ENCODE results near the gene MDGA2. TPM values are rescaled to one million over a fixed set of nuclear protein-coding genes. Genes with fewer than 3 reads are reported as not detected.

MDGA2 gene
- total RNA-seq, 1 experiment from 2014 or later = not detected

- Histone ChIP-seq H3K9me2 (ENCODE audit: insufficient read depth) (no peaks in the 10 kb centered on the region), H3K9ac (ENCODE audit: low read length) (no peak overlapping the region), H3K4me1 (ENCODE audit: control insufficient read depth in 1 of 2, insufficient read depth in 2 of 2, low read length in 2 of 2) (no peaks in the 10 kb centered on the region), H3K36me3 (ENCODE audit: control insufficient read depth in 1 of 2, insufficient read depth in 2 of 2, low read length in 2 of 2) (no peaks in the 10 kb centered on the region), H3K27ac (ENCODE audit: low read depth, low read length) (no peak overlapping the region), H3K4me2 (ENCODE audit: low read length) (no peak overlapping the region), H3K4me3 (replicated peaks in 1 of 2; ENCODE audit: low read depth in 1 of 2, low read length in 2 of 2) (no peak overlapping the region), H2AFZ (ENCODE audit: low read depth, low read length, poor library complexity, severe bottlenecking) (no peak overlapping the region), H3K9me3 (ENCODE audit: control insufficient read depth in 1 of 2, insufficient read depth in 1 of 2, low read depth in 1 of 2, low read length in 2 of 2) (no peaks in the 10 kb centered on the region), H3K79me2 (ENCODE audit: insufficient read depth, low read length) (no peaks in the 10 kb centered on the region), H4K20me1 (ENCODE audit: insufficient read depth) (no peaks in the 10 kb centered on the region), H3K27me3 (ENCODE audit: insufficient read depth, low read length) (no peaks in the 10 kb centered on the region)
- BruUV-seq (replicated peaks) = no TSS peak
- TF ChIP-seq ZFX (IDR thresholded peaks at IDR 0.05) (no peak), EZH2 (IDR thresholded peaks at IDR 0.05) (no peak), EGR1 (IDR thresholded peaks at IDR 0.05; ENCODE audit: low read depth) (no peak), POLR2AphosphoS5 (IDR thresholded peaks at IDR 0.05; ENCODE audit: low read depth, low read length) (no peak)
- TF ChIP-seq, protein P1, sequence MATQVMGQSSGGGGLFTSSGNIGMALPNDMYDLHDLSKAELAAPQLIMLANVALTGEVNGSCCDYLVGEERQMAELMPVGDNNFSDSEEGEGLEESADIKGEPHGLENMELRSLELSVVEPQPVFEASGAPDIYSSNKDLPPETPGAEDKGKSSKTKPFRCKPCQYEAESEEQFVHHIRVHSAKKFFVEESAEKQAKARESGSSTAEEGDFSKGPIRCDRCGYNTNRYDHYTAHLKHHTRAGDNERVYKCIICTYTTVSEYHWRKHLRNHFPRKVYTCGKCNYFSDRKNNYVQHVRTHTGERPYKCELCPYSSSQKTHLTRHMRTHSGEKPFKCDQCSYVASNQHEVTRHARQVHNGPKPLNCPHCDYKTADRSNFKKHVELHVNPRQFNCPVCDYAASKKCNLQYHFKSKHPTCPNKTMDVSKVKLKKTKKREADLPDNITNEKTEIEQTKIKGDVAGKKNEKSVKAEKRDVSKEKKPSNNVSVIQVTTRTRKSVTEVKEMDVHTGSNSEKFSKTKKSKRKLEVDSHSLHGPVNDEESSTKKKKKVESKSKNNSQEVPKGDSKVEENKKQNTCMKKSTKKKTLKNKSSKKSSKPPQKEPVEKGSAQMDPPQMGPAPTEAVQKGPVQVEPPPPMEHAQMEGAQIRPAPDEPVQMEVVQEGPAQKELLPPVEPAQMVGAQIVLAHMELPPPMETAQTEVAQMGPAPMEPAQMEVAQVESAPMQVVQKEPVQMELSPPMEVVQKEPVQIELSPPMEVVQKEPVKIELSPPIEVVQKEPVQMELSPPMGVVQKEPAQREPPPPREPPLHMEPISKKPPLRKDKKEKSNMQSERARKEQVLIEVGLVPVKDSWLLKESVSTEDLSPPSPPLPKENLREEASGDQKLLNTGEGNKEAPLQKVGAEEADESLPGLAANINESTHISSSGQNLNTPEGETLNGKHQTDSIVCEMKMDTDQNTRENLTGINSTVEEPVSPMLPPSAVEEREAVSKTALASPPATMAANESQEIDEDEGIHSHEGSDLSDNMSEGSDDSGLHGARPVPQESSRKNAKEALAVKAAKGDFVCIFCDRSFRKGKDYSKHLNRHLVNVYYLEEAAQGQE (IDR thresholded peaks at IDR 0.05; ENCODE audit: low read depth) = no peak
- CTCF ChIA-PET = no interaction called here
- RAD21 ChIA-PET (ENCODE audit: low non-redundant PET in 1 of 2, low total read pairs in 2 of 2, uncharacterized antibody in 2 of 2, unreplicated experiment in 2 of 2) = no interaction called here
- intact Hi-C loops (cut with micrococcal nuclease) = no loop called here
- ATAC-seq (no peak), DNase-seq (ENCODE audit: low read depth, low spot score) (no peak)
- POLR2A ChIA-PET = no interaction called here
These were observed 12.9 kb downstream of the MDGA2 start for GRCh38 chr14:47662466-47662865.

DNA sequence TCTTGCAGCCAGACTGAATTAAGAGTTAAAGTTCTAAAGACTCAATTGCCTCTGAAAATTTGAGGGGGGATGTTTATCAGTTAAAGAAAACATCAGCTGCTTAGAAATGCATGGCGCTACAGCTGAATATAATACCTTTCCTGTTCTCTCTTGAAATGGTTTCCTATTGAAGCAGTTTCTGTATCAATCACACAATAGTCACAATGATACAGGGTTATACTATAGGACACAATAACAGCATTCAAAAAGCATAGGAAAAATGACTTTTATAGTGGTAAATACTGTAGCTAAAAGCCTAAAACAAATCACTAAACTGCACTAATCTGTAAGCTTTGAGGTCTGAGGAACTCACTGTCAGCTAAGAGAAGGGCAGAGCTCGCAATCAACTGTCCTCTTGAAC is 15.2 kb downstream of the MDGA2 start:
- H2AFZ ChIP-seq (ENCODE audit: low read depth, low read length, poor library complexity, severe bottlenecking) = no peak overlapping the region
- DNase-seq (ENCODE audit: low read depth, low spot score) (no peak), ATAC-seq (no peak)
- no peak overlapping the region for H3K27ac ChIP-seq (ENCODE audit: low read depth, low read length)
- no peak overlapping the region for H3K9ac ChIP-seq (ENCODE audit: low read length)
- ChIA-PET CTCF (no interaction called here), POLR2A (no interaction called here), RAD21 (ENCODE audit: low non-redundant PET in 1 of 2, low total read pairs in 2 of 2, uncharacterized antibody in 2 of 2, unreplicated experiment in 2 of 2) (no interaction called here)
- H4K20me1 ChIP-seq (ENCODE audit: insufficient read depth) = no peaks in the 10 kb centered on the region
- H3K9me2 ChIP-seq (ENCODE audit: insufficient read depth) = no peaks in the 10 kb centered on the region
- H3K79me2 ChIP-seq (ENCODE audit: insufficient read depth, low read length) = no peaks in the 10 kb centered on the region
- TF ChIP-seq SRF (IDR thresholded peaks at IDR 0.05; ENCODE audit: low read depth) (no peak), JUND (IDR thresholded peaks at IDR 0.05) (no peak), ZBTB33 (IDR thresholded peaks at IDR 0.05; ENCODE audit: extremely low read depth, insufficient replicate concordance, low read length) (no peak), EZH2 (IDR thresholded peaks at IDR 0.05) (no peak), SIN3A (IDR thresholded peaks at IDR 0.05; ENCODE audit: low read depth) (no peak), RAD21 (IDR thresholded peaks at IDR 0.05; ENCODE audit: low read depth) (no peak), CEBPB (IDR thresholded peaks at IDR 0.05; ENCODE audit: low read depth) (no peak), SP1 (IDR thresholded peaks at IDR 0.05; ENCODE audit: low read depth) (no peak), POLR2A (IDR thresholded peaks at IDR 0.05; ENCODE audit: borderline replicate concordance, extremely low read depth, insufficient read depth, insufficient read length) (no peak), ELF1 (IDR thresholded peaks at IDR 0.05; ENCODE audit: borderline replicate concordance, low read depth) (no peak), ZNF274 (IDR thresholded peaks at IDR 0.05; ENCODE audit: low read depth, low read length) (no peak), EZH2phosphoT487 (IDR thresholded peaks at IDR 0.05; ENCODE audit: borderline replicate concordance) (no peak), YY1 (IDR thresholded peaks at IDR 0.05; ENCODE audit: extremely low read depth, insufficient replicate concordance, low read depth, low read length) (no peak), ZFX (IDR thresholded peaks at IDR 0.05) (no peak)
- TF ChIP-seq, protein P2, sequence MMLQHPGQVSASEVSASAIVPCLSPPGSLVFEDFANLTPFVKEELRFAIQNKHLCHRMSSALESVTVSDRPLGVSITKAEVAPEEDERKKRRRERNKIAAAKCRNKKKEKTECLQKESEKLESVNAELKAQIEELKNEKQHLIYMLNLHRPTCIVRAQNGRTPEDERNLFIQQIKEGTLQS (IDR thresholded peaks at IDR 0.05) = no peak
- H3K27me3 ChIP-seq (ENCODE audit: insufficient read depth, low read length) = no peaks in the 10 kb centered on the region
- H3K4me3 ChIP-seq (replicated peaks in 1 of 2; ENCODE audit: low read depth in 1 of 2, low read length in 2 of 2) = no peak overlapping the region
- BruUV-seq (replicated peaks) = no TSS peak
- H3K36me3 ChIP-seq (ENCODE audit: control insufficient read depth in 1 of 2, insufficient read depth in 2 of 2, low read length in 2 of 2) = no peaks in the 10 kb centered on the region
- intact Hi-C loops (cut with micrococcal nuclease) = no loop called here
- no peak overlapping the region for H3K4me2 ChIP-seq (ENCODE audit: low read length)
- no peaks in the 10 kb centered on the region for H3K4me1 ChIP-seq (ENCODE audit: control insufficient read depth in 1 of 2, insufficient read depth in 2 of 2, low read length in 2 of 2)
- H3K9me3 ChIP-seq (ENCODE audit: control insufficient read depth in 1 of 2, insufficient read depth in 1 of 2, low read depth in 1 of 2, low read length in 2 of 2) = 0 out of 4 replicates have a peak, but pooled peaks cover 0 to 2% of the 10 kb centered on the region in 2 experiments
